Stimulated activated CD4-positive, alpha-beta T cell treated with anti-CD3 and anti-CD28 coated beads, Interleukin-12 subunit alpha, Interleukin-12 subunit beta, amount 100 ng/mL, for 4 hours (primary cell): ENCODE results near the gene CST4.
"Not testable (repeated sequence)": the region's sequence is repeated elsewhere in the genome, so short reads cannot be mapped to it uniquely, and the experiment has no call there.

ENCODE experiments used
- DNase-seq: peaks from one replicate; pipeline ENCODE4 v3.0.0-alpha.2; 2020

The CST4 gene, protein sequence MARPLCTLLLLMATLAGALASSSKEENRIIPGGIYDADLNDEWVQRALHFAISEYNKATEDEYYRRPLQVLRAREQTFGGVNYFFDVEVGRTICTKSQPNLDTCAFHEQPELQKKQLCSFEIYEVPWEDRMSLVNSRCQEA

DNA sequence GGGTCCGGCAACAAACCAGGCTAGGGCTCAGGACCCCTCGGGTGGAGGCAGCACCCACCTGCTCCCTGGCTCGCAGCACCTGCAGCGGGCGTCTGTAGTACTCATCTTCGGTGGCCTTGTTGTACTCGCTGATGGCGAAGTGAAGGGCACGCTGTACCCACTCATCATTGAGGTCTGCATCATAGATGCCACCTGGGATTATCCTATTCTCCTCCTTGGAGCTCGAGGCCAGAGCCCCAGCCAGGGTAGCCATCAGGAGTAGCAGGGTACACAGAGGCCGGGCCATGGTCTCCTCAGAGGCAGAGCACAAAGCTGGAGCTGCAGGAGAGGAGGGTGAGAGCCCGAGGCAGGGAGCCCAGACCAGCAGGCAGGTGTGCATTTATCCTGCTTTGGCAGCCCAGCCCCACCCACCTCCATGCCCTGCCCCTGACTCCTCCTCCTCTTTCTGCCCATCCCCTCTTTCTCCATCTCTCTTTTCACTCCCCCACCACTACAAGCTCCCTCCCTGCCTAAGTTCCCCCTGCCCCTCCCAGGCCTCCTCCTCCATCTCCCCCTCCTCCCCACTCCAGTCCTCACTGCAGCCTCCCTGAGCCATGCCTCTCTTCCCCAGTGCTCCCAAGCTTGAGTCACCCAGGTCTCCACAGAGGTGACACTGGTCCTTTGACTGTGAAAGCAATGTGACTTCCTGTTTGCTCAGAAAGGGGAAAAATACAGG, at the start of gene CST4:
TSS of gene CST4 (minus strand) at position 355 of the 715 bp plus-strand sequence. CDS start at position 286, 69 bp downstream.
- not testable (repeated sequence) for DNase-seq

DNA sequence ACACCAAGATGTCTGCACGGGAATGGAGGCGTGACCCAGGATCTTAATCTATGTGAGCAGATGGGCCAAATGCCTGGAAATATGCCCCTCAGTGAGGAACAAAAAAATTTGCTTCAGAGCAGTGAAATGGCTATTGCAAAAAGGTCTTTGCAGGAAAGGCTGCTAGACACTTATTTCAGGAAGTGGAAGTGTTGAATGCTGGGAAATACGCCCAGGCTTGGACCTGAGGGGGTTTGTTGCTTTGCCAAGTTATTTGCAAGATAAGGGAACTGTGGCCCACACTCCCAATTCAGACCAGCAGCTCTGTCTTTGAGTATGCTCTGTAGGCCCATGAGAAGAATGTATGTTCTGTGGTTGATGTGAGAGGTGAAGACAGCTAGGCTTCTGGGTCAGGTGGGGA, 46.6 kb upstream of the CST4 start:
- not testable (repeated sequence) for DNase-seq

DNA sequence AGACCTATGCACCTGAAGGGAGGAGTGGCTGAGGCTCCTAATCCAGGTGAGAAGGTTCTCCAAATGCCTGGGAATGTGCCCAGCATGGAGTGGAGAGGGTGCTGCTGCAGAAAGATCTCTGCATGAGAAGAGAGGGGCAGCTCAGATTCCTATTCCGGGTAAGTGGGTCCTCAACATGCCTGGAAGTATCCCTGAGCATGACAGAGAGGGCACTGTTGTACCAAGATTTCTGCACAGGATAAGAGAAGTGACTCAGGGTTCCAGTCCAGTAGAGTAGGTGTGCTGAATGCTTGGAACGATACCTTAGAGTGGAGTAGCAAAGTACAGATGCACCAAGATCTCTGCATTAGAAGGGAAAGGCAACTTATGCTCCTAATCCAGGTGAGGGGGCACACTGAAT, 46.1 kb upstream of the CST4 start:
- not testable (repeated sequence) for DNase-seq

DNA sequence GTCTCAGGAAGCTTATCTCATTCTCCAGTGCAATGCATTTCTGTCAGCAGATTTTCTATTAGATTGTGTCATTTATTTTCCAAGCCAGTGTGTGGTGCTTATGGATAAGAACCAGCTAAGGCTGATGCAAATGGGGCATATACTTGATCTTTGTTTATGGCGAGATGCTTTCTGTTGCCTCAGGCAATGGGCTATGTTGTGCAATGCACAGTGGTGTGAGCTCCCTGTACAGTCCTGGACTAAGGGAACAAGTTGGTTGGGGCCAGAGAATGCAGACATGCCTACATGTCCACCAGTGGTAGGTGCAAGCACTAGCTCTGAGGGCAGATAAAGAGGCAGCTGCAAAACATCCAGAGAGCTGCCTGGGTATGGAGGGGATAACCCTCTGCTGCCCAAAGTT, 45.6 kb upstream of the CST4 start:
- not testable (repeated sequence) for DNase-seq

DNA sequence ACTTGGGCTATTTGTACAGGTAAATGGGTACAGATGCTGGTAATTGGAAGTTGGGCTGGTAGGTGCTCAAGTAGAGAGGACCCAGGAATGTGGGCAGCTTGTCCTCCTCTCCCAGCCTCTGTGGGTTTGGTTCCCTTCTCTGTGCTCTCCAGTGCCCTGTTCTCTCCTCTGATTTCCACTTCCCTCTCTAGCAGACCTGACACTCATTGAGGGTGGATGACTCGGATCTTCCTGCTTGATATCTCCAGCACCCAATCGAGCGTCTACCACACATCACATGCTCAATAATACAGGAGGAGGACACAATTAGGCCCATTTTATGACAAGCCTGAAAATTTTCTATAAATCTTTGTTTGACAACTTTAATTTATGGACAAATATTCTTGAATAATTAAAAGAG, 38.2 kb upstream of the CST4 start:
- DNase-seq, result no peak

DNA sequence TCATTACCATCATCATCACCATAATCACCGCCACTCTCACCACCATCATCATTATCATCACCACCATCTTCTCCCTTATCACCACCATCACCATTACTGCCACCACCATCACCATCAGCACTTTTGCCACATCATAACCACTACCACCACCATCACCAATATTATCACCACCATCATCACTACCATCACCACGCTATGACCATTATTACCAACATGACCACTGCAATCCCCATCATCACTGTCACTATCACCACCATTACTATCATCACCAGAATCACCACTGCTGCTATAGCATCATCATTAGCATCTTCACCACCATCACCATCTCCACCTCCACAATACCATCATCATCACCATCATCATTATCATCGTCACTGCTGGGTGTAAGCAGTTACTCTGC, 36.3 kb upstream of the CST4 start:
- no peak for DNase-seq

DNA sequence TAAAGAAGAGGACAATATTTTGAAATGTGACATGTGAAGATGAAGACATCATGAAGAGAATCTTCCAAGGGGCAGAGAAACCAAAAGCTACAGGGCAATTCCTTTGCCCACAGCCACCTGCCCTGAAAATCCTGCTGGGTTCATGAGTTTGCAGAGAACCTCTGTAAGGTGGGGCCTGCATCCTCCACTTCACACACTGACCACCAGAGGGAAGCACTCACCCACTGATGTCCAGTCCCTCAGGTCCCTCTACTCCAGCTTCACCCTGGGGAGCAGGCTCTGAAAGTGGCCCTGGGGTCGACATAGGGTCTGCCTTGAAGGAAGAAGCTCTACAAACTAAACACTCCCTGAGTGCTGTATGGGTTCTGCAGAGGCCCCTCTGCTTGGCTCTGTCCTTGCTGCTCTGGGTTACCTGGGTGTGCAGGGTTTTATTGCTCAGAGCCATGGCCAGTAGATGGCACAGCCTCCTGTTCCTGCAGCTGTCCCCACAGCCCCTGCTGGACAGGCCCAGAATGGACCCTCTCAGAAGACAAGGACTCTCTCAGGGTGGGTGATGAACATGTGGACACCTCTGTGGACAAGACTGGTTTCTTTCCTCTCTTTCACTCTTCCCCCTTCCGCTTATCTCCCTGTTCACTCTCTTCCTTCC, 34.9 kb upstream of the CST4 start:
- not testable (repeated sequence) for DNase-seq

DNA sequence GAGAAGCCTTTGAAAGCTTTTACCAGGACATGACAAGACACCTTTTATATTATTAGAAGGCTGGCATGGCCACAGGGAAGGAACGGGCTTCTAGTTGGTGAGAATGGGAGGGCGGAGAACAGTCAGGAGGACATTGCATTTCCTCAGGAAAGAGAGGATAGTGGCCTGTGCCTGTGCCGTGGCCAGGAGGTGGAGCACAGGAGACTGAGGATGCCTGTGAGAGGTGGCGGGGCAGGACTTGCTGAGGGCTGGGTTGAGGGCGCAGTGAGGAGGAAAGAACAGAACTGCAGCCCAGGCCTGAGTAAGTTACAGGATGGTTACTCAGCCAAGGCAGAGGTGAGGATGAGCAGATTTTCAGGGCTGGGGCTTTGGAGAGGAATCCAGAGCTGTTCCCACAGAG, 34.0 kb upstream of the CST4 start:
- DNase-seq, result not testable (repeated sequence)

DNA sequence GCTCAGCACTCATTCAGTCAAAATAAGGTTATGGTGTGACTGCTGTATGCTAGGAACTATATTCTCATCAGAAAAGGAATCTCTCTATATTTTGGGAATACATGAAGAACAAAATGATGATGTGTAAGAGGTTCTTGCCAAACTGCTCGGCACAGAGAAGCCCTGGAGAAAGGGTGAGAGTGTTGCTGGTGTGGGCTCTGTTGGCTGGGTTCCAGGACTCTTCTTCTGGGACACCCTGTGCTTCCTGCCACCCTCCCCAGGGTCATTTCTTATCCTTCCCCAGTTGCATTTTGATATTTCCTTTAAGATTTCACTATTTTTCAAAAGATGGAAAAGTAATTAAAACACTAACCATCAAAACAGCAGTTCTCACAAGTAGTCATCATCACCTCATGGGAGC, 33.1 kb upstream of the CST4 start:
- DNase-seq, result no peak

DNA sequence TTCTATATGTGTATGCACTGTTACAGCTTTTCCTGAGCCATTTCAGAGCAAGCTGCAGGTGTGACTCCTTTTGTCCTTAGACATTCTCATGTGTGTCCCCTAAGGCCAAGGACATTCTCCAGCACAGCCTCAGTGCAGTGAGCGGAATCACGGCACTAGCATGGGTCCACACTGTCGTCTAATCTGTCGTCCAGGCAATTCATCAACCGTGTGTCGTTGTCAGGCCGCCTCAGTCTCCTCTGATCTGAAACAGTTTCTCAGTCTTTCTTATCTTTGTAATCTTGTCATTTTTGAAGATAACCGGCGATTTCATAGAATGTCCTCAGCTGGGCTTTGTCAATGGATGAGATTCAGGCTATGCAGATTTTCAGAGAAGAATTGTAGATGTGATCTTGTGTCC, 30.5 kb upstream of the CST4 start:
- DNase-seq, result not testable (repeated sequence)

DNA sequence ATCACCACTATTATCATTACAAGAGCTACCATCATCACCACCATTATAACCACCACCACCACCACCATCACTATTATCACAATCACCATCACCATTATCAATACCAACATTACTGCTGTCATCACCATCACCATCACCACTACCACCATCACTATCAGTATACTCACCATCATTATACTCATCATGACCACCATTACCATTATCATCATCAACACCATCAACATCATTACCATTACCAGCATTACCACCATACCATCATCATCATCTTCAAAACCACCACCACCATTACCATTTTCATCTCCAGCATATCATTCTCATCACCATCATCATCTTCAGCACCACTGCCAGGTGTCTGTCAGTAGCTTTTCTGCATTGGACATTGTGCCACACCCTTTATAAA, 22.9 kb upstream of the CST4 start:
- DNase-seq, result not testable (repeated sequence)

DNA sequence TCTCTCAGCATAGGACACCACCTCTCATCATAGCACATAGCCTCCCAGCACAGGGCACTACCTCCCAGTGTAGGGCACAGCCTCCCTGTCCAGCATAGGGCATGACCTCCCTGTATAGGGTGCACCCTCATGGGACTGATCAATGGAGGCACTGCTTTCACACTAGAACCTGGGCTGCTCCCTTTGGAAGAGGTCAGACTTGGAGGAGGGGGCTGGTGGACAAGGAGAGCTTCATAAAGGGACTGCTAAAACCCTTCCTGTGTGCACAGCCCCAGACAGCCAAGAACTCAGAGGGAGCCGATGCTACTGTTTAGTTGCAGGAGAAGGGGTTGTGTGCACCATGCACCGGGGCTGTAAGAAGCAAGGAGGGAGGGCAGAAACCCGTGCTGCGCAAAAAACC, 21.9 kb upstream of the CST4 start:
- no peak for DNase-seq

DNA sequence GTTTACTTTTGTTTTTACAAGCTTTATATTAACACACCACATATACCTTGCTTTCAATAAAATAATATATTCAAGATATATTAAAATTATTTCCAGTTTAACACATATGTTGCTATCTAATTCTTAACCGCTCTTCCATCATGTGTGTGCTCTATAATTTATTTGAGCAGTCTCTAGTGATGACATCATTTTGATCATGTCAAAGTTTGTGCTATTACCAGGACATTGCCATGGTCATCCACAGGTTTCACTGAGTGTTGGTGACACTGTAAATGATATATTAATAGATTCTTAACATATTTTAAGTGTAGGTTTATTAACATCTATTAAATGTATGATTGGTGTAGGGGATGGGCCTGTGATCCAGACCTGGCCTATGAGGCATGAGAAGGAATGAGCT, 17.1 kb upstream of the CST4 start:
- no peak for DNase-seq

DNA sequence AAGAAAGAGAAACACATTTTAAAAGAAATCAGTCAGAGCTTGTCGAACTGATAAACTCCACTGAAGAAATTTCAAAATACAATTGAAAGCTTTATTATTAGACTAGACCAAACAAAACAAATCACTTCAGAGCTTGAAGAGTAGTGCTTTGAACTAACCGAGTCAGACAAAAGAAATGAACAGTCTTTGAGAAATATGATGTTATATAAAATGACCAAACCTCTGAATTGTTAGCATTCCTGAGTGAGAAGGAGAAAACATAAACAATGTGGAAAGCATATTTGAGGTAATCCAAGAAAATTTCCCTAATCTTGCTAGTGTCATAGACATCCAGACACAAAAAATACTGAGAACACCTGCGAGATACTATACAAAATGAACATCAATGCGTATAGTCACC, 13.2 kb upstream of the CST4 start:
- DNase-seq, result no peak

DNA sequence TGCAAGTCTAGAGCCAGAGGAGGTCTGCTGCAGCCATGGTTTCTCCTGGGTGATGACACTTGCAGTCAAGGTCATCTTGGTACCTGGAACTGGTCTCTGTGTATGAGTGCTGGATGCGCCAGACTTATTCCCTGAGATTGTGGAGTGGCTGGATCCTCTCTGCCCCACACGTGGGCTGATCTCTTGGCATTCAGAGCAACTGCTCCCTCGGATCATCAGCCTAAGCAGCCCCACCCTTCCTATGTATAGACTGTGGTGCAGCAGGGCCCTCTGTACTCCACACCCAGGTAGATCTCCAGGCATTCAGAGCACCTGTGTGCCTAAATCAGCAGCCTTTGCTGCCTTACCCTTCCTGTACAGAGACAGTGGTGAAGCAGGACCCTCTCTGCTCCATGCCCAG, 12.1 kb upstream of the CST4 start:
- no peak for DNase-seq

DNA sequence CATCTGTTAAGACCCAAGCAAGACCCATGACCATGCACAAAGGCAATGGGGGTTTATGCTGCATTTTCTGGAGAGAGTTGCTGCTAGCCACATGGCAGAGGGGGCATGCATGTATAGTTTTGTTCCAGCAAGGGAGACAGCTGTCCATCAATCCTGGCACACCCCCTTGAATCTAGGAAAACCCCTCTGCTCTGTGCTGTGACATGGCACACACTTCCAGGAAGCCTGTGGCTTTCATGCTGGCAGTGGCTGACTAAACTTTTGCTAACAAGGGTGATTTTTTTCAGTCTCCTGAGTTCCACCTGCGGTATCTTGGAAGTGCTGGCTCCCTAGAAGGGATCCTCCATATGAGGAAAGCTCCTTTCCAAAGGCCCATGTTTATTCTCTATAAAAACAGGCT, 9.1 kb upstream of the CST4 start:
- DNase-seq, result no peak

DNA sequence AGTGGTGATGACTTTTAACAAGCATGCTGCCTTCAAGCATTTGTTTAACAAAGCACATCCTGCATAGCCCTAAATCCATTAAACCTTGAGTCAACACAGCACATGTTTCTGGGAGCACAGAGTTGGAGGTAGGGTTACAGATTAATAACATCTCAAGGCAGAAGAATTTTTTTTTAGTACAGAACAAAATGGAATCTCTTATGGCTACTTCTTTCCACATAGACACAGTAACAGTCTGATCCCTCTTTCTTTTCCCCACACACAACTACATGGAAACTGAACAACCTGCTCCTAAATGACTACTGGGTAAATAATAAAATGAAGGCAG, 6.2 kb upstream of the CST4 start:
- DNase-seq, result not testable (repeated sequence)

DNA sequence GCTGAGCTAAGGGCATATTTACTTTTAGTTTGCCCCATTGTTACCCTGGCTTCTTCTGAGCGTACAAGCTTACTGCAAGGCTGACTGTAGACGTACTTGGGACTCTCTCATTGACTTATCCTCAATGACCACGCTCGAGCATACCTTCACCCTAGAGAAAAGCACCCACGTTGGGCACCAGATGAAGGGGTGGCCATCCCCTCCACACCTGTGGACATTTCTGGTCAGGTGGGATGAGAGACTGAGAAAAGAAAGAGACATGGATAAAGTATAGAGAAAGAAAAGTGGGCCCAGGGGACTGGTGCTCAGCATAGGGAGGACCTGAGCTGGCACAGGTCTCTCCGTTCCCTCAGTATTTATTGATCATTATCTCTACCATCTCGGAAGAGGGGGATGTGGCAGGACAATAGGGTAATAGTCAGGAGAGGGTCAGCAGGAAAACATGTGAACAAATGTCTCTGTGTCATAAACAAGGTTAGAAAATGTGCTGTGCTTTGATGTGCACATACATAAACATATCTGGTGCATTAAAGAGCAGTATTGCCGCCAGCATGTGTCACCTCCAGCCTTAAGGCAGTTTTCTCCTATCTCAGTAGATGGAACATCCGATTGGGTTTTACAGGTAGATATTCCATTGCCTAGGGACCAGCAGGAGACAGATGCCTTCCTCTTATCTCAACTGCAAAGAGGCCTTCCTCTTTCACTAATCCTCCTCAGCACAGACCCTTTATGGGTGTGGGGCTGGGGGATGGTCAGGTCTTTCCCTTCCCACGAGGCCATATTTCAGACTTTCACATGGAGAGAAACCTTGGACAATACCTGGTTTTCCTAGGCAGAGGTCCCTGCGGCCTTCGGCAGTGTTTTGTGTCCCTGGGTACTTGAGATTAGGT, 5.6 kb upstream of the CST4 start:
- DNase-seq, result not testable (repeated sequence)

DNA sequence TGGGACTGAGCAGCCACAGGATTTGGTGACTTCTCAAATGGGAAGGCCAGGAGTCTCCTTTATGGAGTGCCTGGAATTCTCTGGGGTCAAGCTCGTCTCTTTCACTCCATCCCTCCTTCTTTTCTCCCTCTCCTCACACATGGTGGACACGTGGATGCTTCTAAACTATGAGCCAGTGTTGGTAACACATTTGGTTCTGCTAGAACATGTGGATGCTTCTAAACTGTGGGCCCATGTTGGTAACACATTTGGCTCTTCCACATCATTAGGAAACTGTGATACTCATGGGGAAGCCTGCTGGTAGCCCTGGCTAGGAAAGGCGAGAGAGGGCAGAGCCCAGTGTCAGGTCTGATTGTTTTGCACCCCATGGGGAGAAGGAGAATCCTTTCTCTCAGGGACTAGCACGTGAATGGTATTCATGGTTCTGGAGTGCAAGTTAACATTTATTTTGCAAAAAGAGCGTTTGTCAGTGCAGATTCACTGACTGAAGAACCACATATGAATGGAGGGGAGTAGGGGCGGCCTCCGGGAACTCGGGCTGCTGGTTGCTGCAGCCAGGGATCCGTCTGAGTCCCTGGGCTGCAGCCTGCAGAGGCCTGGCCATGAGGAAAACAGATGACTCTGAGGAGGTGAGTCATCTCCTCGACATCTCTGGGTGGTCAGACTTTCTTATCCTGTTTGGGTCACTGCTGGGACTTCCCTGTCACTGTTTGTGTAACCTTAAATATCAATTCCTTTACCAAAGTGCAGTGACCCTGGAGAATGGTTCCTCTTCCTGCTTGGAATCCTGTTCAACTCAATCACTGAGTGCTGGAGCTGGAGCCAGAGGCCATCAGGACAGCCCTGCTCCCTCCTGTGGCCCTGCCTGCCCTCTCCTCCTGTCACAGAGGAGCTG, 4.1 kb upstream of the CST4 start:
- DNase-seq, result not testable (repeated sequence)

DNA sequence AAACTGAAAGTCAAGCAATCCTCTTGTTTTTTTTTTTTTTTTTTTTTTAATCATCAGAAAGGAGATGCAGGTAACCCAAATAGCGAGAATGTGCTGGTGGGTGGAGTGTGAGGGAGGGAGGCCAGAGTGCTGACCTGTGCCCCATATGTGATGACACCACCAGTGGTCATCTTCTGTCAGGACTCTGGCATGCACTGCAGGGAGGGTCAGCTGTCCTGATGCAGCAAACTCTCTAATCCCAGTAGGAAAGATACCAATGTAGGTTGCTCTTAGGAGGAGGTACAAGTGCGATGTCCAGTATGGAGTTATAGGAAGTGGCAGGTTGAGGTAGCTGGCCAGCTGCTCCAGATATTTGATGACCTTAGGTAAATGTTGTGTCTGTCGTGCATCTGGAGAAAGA, 2.8 kb upstream of the CST4 start:
- no peak for DNase-seq

DNA sequence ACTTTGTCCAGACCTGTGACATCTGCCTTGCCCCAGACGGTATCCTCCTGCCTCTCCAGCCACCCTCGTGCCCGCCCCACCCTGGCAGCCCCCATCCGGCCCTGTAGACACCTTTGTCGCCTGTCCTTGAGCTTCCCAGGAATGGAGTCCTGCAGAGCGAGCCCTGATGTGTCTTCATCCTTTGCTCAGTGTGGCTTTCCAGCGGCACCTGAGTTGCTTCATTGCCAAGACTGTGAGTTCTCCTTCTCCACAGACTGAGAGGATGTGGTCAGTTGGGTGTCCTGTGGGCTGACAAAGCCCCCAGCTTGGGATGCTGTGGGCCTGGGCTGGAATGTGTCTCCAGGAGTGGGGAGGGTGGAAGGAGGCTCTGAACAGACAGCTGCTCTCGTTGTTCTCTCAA, 1.7 kb upstream of the CST4 start:
- no peak for DNase-seq

DNA sequence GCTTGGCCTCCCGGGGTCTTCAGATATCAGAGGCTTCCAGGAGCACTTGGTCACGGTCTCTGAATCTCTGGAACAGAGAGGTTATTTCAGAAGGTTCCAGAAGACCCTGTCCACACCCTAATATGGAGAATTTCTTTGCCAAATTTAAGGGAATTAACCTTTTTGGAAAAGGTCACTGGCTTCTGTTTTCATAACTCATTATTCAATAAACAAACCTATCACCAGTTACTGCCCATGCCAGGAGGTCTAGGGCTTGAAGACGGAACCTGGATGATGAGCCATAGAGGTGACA, 507 bp upstream of the CST4 start:
- DNase-seq, result no peak

DNA sequence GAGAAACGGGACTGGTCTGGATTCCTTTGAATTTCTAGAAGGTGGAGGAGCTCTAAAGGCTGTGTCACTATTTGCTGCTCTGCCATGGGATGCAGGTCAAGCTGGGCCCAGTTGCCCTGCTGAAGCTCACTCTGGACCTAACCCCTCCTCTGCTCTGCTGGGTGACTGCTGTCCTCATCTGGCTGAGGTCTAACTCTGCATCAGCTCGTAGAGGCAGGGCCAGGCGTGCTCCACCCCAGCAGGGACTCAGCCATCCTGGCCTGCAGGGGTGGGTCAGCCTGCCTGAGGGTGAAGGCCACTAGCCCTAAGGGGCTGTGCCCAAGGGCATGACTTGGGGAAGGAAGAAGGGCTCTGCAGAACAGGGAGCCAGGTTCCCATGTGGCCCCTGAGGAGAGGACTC, 852 bp downstream of the CST4 start:
- no peak for DNase-seq
